Measurements from ENCODE around the gene SLC1A1.
"Not testable (repeated sequence)": the region's sequence is repeated elsewhere in the genome, so short reads cannot be mapped to it uniquely, and the experiment has no call there.

Gene SLC1A1

DNA sequence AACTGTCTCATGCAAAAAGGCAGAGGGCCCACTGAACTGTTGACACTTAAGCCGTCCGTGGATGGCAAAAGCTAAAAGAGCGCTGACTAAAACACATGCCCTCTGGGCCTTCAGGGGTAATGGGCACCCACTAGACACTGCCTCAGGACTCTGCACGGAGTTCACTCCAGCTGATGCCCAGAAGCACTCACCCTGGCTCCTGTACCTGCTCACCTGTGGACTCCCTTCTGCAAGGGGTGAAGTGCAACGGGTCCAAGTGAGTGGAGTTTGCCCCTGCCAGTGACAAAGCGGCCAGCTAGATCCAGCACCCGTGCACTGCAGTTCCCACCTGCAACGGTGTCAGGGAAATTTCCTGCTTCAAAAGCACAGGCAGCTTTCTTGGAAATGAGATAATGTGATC, 50.2 kb downstream of the SLC1A1 start:
- H3K4me3 ChIP-seq (ENCODE audit: low read depth, low read length): no peak overlapping the region

DNA sequence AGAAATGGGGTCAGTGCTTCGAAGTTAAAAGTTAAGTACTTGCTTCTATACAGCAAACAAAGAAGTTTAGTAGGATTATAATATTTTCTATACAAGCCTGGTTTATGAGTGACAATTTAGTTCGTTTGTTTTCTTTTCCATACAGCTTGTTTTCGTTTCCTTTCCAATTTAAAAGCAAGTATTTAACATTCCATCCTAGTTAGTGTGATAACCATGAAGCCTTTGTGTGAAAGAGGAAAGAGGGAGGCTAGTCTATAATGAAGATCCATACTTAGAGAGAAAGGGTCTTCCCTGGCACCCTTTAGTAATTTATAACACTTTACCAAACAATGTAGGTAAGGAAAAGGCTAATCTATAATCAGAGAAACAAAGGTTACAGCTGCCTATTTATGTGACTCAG, 51.0 kb downstream of the SLC1A1 start:
- H3K4me3 ChIP-seq (ENCODE audit: low read depth, low read length): no peak overlapping the region

DNA sequence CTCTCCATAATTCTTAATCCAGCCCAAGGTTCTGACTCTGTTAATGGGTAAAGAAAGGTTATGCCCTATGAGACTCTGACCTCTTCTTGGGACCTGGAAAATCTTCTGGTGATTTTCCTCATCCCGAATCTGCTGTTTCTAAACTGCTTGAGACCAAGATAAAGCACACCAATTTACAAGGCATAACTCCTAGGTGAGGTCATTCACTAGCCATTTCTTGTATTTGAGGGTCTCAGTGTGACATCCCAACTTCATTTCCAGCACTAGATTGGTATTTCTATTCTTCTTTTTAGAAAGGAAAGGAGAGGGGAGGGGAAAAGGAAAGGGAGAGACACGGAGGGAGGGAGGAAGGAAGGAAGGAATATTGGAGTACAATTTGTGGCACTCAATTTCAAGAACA, 51.6 kb downstream of the SLC1A1 start:
- H3K4me3 ChIP-seq (ENCODE audit: low read depth, low read length): no peak overlapping the region

DNA sequence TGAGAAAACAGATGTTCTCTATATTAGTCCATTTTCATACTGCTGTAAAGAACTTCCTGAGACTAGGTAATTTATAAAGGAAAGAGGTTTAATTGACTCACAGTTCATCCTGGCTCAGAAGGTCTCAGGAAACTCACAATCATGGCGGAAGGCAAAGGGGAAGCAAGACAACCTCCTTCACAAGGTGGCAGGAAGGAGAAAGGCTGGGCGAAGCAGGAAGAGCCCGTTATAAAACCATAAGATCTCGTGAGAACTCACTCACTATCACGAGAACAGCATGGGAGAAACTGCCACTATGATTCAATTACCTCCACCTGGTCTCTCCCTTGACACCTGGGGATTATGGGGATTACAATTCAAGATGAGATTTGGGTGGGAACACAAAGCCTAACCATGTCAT, 54.4 kb downstream of the SLC1A1 start:
- not testable (repeated sequence) for H3K4me3 ChIP-seq (ENCODE audit: low read depth, low read length)

DNA sequence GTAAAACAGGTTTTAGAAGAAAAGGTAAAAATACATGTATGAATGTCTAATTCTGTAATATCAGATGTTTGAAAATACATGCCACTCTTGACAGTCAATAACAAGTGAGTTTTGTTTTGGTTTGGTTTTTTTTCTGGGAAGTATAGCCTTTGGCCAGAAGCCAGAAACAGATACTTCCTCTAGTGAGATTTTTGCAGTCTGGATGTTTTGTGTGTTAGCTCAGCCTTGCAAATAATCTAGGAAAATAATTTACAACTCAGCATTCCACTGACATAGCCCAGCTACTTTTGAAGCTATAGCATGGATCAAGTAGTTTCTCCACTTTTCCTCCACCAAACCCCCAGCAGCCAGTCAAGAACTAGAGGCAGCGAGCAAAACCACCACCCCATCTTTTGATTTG, 56.7 kb downstream of the SLC1A1 start:
- H3K4me3 ChIP-seq (ENCODE audit: low read depth, low read length): no peak overlapping the region

DNA sequence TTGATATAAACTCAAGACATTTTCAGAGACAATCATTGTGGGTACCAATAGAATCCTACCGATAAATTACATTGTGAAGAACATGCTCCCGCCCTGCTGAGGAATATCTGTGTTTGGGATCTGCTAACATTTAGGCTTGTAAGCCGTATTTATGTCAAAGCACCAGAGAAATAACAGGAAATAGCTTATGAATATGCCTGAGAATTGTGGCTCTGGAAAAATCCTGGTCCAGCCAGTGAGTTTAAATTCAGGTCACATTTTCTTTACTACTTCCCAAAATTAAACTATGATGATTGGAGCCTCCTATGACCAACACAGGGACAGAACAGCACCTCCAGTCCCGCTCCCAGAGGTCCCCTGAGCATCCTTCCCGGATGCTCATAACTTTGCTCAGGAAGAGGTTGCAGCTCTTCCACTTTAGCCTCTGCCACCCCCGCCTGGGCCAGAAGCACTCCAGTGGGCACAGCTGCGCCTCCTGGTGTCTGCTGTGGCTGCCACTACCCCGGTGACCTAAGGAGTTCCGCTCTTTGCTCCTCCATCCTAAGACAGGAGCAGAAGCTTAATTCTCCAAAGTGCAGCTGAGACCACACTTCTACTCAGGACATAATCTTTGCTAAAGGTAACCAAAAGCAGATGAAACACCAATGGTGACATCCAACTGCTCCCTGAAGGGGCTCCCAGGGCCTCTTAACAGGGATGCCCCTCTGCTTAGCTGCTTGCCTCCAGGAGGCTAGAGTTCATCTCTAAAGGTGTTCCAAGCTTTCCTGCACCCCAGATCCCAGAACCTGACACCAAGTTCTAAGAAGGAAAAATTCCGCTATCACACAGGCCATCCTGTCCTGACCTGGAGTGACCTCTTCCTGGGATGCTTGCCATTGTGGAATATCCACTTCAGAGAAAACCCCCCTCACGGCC, 58.8 kb downstream of the SLC1A1 start:
- H3K4me3 ChIP-seq (ENCODE audit: low read depth, low read length): no peak overlapping the region

DNA sequence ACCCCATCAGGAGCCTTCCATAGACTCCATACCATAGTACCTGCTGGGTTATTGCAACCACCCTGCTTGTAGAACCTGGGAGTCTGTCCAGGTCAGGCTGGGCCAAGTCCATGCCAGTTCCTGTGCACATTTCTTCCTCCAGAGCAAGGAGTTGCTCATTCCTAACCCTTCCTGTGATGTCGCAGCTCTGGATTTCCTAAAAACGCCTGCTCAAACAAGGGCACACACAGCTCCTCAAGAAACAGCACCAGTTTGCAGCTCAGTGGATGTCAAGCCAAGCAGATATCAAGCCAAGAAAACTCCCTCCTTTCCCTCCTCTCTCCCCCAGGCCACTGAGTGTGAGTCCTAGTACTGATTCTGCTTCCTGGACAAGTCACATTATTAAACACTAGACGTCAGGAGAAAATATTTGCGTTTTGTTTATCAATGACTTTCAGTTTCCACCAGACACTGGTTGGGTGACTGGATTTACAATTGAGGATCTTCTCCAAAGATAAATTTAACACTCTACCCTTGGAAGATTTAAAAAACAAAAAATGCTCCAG, 59.6 kb downstream of the SLC1A1 start:
- no peak overlapping the region for H3K4me3 ChIP-seq (ENCODE audit: low read depth, low read length)

DNA sequence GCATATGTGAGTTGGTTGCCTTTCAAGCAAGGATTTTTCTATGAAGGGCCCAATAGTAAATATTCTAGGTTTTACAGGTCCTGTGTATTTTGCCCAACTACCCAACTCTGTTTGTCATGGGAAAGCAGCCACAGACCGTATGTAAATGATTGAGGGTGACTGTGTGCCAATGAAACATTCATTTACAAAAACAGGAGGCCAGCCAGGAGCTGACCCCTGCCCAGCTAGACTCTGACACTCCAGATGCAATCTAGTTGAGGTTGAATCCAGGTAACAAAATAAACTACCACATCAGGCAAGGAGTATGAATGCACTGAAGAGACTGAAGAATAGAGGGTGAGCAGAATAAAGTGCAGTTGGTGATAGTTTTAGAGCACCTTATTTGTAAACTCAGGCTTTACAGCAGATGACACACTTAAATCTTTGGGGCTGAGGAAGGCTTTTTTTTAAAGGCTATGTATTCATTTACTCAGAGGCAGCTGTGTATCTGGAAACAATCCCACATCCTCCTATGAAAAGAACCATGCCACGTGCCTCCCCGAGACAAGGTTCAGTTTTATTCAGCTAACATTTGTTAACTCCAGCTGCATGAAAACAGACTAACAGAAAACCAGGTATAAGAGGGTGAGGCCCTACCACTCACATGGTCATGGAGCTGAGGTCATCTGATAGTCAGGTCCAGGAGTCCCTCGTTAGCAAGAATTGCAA, 60.7 kb downstream of the SLC1A1 start:
- no peak overlapping the region for H3K4me3 ChIP-seq (ENCODE audit: low read depth, low read length)

DNA sequence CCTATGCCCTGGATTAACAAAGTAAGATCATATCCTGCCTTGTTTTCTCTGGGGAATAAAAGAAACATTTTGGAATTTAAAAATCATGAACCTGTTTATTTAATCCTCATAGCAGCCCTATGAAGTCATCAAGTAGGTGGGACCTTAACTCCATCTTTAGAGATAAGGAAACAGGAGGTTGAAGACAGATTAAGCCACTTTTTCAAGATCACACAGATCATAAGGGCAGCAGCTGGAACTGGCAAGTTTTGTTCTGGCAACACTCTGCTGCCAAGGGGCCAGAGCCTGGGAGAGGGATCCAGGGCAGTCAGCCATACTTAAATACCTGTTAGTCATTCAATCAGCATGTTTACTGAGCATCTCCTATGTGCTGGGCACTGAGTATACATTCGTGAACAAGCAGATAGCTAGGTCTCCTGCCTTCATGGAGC, 63.7 kb downstream of the SLC1A1 start:
- no peak overlapping the region for H3K4me3 ChIP-seq (ENCODE audit: low read depth, low read length)

DNA sequence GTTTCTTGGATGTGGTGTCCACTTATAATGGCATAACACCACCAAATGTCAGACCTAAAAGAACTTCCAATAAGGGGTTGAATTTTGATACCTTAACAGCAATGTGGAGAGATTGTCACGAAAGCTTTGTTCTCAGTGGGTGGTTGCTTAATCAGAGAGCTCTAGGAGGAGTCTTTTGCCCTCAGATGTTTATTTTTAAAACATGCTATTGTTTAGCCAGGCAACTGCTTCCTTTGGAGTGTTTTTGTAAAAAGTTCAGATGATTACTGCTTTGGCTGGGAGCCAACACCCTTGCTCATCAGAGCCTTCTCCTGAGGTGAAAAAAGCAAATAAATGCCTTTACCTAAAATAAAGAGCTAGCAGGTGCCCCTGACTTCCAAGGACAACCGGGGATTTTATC, 65.0 kb downstream of the SLC1A1 start:
- no peak overlapping the region for H3K4me3 ChIP-seq (ENCODE audit: low read depth, low read length)

DNA sequence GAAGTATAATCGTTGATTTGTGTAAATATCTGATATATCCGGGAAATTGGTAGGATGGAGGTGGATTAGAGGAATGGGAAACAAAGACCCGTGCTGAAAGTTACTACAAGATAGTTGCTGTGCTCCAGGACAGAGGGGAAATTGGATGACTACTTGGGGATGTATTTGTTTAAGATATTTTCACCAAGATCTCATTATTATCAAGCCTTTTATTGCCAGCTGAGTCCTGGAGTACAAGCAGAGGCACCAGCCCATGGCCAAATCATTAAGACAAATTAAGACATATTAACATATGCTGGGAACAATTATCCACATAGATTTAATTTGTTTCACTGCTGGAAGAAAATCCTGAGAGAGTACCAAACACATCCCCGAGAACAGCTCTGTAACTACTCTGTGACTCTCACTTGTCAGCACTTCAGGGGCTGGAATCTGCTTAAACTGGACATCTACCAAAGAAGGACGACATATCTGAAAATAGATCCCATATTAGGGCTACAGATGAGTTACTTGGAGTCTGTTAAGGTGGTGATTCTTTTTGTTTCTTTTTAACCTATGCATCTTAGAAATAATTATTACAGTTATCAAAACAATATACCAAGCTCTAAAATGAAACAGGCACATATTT, 68.2 kb downstream of the SLC1A1 start:
- no peak overlapping the region for H3K4me3 ChIP-seq (ENCODE audit: low read depth, low read length)

DNA sequence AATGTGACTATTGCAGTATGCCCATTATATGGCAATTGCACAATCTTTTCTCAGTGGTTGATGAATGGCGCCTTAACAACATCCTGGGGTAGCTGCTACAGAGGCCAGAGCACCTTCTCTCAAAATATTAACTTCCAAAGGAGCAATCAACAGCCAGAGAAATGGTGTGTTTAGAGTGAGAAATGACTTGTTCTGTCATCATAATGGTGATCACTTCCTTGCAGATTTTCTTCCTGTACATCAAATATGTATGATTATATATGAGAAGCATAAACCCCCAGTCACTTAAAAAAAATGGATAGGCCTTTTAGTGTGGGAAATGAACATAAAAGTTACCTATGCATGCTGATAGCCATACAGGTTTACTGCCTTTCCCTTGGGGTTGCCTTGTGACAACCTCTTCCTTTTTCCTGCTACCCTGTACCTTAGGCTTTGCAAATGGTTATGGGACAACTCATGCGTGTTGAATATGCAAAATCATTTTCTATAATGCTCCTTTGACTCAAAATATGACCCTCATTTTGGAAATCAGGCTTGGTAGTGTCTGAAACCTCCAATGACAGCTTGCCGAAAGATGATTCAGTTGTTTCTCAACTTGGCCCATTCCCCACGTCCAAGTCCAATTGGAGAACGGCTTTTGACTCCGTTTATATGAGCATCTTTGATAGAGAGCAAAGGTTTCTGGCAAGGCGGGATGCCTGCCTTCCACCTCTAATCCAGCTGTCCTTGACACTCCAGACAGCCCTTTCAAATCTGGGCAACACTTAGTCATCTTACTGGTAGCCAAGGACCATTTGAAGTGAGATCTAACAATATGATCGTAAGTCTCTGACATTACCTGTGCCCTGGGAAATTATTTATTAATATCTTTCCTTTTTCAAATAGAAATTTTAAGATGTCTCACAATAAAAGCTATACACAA, 69.3 kb downstream of the SLC1A1 start:
- no peak overlapping the region for H3K4me3 ChIP-seq (ENCODE audit: low read depth, low read length)

DNA sequence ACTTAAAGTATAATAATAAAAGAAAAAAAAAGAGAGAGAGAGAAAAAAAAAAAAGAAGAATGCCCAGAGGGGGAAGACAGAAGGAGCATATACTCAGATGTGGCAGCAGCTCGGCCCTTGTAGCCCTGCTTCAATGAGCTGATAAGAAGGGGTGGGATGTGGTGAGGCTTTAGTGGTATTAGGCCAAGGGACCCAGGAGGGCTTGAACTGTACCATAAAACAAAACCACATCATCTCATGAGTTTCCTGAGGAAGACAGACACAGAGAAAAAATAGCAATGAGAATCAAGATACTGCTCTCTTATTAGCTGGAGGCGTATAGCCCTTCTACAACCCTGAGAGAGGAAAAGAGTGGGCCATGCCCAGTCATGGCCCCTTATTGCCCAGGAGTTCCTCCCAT, 72.8 kb downstream of the SLC1A1 start:
- H3K4me3 ChIP-seq (ENCODE audit: low read depth, low read length): no peak overlapping the region

DNA sequence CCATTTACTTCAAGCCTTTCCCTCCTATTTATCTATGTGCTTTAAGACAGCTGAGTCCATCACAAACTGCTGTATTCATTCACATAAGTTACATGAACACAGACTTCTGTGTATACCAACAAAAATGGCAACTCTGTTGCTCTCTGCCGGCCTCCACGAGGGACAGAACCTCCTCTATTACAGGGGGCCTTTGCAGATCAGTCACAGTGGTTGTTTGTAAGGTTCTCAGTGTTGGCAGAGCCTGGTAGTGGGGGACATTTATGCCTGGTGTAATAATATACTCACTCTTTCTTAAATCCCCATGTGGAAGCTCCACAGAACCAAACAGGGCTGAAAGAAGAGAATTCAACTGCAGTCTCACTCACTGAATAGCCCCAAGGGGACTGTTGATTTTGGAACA, 76.5 kb downstream of the SLC1A1 start:
- H3K4me3 ChIP-seq (ENCODE audit: low read depth, low read length): no peak overlapping the region

DNA sequence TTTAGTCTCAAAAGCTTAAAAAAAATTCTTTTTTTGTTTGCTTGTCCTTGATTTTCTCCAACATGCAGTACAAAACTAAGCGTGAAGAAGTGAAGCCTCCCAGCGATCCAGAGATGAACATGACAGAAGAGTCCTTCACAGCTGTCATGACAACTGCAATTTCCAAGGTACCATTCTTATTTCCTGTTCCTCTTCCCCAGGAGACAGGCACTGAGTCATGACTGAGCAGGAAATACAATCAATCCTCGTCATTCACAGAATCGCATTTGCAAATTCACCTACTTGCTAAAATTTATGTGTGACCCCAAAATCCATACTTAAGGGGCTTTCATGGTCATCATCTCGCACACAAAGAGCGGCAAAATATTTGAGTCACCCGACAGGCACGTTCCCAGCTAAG, 77.3 kb downstream of the SLC1A1 start:
- no peak overlapping the region for H3K4me3 ChIP-seq (ENCODE audit: low read depth, low read length)

DNA sequence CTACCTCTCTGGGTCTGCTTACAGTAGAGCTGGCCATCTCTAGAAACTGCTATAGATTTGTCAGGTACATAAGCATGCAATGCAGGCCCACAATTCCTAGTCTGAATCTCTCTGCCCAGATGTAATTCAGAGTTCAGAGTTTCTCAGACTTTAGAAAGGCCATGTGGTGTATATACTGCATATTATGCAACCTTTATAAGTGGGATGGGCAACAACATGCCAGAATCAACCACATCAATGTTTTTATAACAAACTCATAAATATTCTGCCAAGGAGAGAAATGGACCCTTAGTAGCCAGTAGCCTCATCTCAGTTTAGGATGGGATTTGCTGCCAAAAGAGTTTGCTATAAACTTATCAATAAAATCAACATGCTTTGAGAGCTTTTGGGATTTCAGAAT, 78.8 kb downstream of the SLC1A1 start:
- no peak overlapping the region for H3K4me3 ChIP-seq (ENCODE audit: low read depth, low read length)

DNA sequence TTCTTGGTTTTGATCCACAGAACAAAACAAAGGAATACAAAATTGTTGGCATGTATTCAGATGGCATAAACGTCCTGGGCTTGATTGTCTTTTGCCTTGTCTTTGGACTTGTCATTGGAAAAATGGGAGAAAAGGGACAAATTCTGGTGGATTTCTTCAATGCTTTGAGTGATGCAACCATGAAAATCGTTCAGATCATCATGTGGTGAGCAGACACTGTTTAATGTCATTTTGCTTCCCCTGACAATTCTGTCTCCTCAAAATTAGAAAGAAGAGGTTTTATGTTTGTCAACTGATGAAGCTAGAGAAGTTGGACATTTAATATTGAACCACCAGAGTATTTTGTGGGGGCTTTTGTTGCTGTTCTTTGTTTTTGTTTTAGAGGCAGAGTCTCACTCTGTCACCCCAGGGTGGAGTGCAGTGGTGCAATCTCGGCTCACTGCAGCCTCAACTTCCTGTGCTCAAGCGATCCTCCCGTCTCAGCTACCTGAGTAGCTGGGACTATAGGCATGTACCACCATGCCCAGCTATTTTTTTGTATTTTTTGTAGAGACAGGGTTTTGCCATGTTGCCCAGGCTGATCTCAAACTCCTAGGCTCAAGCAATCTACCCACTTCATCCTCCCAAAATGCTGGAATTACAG, 82.0 kb downstream of the SLC1A1 start:
- no peak overlapping the region for H3K4me3 ChIP-seq (ENCODE audit: low read depth, low read length)

DNA sequence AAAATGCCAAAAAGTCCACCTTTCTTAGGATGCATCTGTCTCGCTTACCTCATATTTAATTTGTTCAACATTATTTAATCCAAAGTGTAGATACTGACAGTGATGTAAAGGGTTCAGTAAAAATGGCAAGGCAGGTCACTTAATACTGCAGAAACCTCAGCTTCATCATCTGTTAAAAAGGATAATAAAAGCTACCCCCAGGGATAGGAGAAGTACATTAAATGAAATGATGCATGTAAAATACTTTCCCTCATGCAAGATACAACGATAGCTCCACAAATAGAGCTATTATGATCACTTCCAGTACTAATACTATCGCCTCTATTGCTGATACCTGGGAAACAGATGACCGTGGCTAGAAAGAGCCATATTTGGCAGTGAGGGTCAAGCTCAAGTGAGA, 82.9 kb downstream of the SLC1A1 start:
- H3K4me3 ChIP-seq (ENCODE audit: low read depth, low read length): no peak overlapping the region

DNA sequence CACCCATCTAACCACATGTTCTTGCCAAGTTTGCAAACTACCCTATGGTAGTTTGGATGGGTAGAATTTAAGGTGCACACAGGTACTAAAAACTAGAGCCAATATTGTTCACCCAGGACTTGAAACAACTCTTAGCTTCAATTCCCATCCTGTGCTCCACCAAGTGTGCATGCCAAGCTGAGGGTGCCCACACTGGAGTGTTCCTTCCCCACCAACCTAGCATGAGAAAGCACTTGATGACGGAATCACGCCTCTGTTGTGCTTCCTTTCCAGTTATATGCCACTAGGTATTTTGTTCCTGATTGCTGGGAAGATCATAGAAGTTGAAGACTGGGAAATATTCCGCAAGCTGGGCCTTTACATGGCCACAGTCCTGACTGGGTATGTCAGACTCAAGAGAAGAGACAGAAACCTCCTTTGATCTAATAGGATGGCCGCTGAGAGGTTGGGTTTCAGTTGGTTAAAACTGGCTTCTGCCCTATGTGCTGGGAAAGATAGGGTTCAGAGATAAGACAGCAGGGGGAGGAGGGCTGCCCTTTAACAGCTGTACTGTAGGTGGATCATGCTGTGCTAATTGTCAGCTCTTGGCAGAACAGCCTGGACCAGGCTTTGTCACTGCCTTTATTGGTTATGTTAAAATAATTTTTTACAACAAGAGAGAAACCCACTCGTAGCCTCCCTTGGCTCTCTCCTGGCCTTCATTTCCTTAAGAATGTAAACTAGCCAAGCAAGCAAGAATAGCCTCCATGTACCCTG, 83.5 kb downstream of the SLC1A1 start:
- no peak overlapping the region for H3K4me3 ChIP-seq (ENCODE audit: low read depth, low read length)
